HG02970 (cell line): ENCODE data around the gene RAD51.

ENCODE experiments used
- ATAC-seq: cut with Tn5 transposase; IDR thresholded peaks from one replicate; pipeline ENCODE4 v1.9.1; 2021; ENCODE audit warnings: mild to moderate bottlenecking, moderate library complexity, moderate number of reproducible peaks; ENCODE audit not compliant: unreplicated experiment, low FRiP score

Gene RAD51

GRCh38 chr15:40756938-40757337 lies 62.0 kb downstream of the RAD51 start:
- ATAC-seq = no peak

GRCh38 chr15:40759961-40760360 lies 65.0 kb downstream of the RAD51 start:
- ATAC-seq = no peak

- peak; percentile 3 for ATAC-seq
Measured at GRCh38 chr15:40762919-40763800, 68.2 kb downstream of the RAD51 start.

GRCh38 chr15:40763801-40764628 lies 69.0 kb downstream of the RAD51 start, which contains the start of gene GCHFR:
Gene GCHFR (plus strand): TSS chr15:40764068. CDS start chr15:40764181, 113 bp downstream.
- ATAC-seq = peak; percentile 51

- no peak for ATAC-seq
Measured at GRCh38 chr15:40764629-40765103, 69.7 kb downstream of the RAD51 start.

GRCh38 chr15:40766194-40766815 lies 71.3 kb downstream of the RAD51 start:
- ATAC-seq = no peak

GRCh38 chr15:40766906-40767837 lies 72.2 kb downstream of the RAD51 start:
- ATAC-seq = no peak

- no peak for ATAC-seq
Measured at GRCh38 chr15:40767838-40768500, 73.0 kb downstream of the RAD51 start.

GRCh38 chr15:40768521-40769273 lies 73.7 kb downstream of the RAD51 start:
- ATAC-seq = no peak

- no peak for ATAC-seq
Measured at GRCh38 chr15:40769274-40770146, 74.5 kb downstream of the RAD51 start, which contains the start of gene C15orf62. Gene C15orf62 (plus strand): TSS chr15:40769980. CDS start chr15:40770496, 516 bp downstream.

GRCh38 chr15:40770147-40770721 lies 75.3 kb downstream of the RAD51 start:
- no peak for ATAC-seq

- no peak for ATAC-seq
Measured at GRCh38 chr15:40771242-40771641, 76.3 kb downstream of the RAD51 start.

GRCh38 chr15:40772014-40772413 lies 77.0 kb downstream of the RAD51 start:
- ATAC-seq = no peak

- no peak for ATAC-seq
Measured at GRCh38 chr15:40773496-40773895, 78.5 kb downstream of the RAD51 start.

- no peak for ATAC-seq
Measured at GRCh38 chr15:40773902-40774301, 78.9 kb downstream of the RAD51 start.

GRCh38 chr15:40775007-40775406 lies 80.0 kb downstream of the RAD51 start:
- ATAC-seq = no peak
